GM10266 (cell line): ENCODE measurements around the gene ZNF865.
A peak's percentile ranks its signal among the peaks of the same experiment; 100 is the strongest.

ENCODE experiments used
- DNase-seq: peaks from one replicate; pipeline ENCODE4 v3.0.0; 2012; ENCODE audit errors: extremely low spot score
- TF ChIP-seq, protein P1 (sequence below): IDR thresholded peaks from 2 replicates; pipeline ENCODE4 v1.5.1; 2012; ENCODE audit warnings: mild to moderate bottlenecking, low read depth; ENCODE audit not compliant: control insufficient read depth, insufficient read depth; ENCODE audit errors: missing control alignments

The ZNF865 gene

DNA sequence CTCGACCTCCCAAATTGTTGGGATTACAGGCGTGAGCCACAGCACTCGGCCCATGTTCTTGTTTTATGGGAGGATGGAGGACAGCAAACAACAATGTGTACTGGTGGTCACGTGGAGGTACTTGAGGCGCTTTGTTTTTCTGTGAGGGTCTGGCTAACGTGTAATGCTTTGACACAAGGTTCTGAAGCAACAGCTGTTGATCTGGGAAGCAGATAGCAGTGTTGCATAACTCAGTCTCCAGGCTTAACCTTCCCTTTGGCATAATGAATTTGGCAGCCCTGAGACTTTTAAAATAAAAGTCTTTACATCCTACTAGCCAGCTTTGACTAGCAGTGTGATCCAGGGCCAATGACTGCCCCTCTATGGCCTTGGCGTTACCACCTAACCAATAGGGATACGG, 28.4 kb downstream of the ZNF865 start:
- TF ChIP-seq, protein P1, sequence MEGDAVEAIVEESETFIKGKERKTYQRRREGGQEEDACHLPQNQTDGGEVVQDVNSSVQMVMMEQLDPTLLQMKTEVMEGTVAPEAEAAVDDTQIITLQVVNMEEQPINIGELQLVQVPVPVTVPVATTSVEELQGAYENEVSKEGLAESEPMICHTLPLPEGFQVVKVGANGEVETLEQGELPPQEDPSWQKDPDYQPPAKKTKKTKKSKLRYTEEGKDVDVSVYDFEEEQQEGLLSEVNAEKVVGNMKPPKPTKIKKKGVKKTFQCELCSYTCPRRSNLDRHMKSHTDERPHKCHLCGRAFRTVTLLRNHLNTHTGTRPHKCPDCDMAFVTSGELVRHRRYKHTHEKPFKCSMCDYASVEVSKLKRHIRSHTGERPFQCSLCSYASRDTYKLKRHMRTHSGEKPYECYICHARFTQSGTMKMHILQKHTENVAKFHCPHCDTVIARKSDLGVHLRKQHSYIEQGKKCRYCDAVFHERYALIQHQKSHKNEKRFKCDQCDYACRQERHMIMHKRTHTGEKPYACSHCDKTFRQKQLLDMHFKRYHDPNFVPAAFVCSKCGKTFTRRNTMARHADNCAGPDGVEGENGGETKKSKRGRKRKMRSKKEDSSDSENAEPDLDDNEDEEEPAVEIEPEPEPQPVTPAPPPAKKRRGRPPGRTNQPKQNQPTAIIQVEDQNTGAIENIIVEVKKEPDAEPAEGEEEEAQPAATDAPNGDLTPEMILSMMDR: no peak
- DNase-seq: no peak

DNA sequence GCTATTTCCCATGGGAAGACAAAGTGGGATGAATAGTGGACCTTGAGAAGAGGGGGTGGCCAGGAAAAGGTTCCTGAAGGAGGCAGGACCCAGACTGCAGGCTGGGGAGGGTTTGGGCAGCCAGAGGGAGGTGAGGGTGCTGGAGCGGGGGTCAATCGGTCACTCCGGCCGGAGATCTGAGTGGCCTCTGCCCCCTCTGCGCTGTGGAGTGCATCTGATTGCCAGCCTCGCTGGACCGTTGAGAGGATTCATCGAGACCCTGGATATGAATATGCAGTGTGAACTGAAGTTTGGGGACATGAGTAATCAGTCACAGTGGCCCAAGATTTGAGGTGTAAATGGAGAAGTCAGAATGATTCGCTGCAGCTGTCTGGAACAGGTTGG, 29.9 kb downstream of the ZNF865 start:
- DNase-seq: peak; percentile 4
- TF ChIP-seq, protein P1: no peak

DNA sequence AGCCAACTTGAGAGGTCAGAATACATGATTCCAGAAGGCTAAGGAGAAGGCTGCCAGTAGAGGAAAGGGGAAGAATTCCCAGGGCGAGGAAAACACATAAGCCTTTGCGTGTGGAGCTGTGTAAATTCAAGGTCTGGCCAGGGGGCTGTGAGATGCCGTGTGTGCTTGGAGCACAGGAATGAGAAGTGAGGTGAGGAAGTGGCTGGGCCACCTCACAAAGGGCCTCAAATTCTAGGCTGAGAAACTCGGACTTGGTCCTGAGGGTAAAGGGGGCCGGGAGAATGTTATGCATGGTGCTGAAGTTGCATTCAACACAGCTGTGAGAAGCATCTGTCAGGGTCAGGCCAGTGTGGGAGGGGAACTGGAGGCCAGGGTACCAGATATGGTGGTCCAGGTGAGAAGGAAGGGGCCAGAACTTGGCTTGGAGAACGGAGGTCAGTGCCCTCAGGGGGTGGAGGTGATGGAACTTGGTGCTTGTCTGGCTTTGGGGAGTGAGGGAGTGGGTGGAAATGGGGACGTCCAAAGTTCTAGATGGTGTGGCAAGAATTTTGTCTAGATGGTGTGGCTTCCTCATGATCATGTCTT, 30.5 kb downstream of the ZNF865 start:
- no peak for DNase-seq
- TF ChIP-seq, protein P1: no peak

DNA sequence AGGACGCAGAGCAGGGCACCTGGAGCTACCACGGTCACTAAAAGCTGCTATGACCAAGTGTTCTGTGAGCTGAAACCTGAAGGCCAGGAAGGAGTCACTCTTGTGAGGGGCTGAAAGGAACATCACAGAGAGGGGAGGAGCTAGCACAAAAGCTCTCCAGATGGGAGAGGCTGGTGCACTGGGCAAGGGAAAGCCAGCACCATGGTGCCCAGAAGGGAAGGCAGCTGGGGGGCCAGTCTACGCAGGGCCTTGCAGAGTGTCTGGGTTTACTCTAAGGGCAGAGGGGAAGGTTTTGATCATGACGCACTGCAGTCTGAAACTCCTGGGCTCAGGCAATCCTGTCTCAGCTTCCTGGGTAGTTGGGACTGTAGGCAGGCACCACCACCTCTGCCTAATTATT, 31.3 kb downstream of the ZNF865 start:
- no peak for DNase-seq
- TF ChIP-seq, protein P1: no peak

DNA sequence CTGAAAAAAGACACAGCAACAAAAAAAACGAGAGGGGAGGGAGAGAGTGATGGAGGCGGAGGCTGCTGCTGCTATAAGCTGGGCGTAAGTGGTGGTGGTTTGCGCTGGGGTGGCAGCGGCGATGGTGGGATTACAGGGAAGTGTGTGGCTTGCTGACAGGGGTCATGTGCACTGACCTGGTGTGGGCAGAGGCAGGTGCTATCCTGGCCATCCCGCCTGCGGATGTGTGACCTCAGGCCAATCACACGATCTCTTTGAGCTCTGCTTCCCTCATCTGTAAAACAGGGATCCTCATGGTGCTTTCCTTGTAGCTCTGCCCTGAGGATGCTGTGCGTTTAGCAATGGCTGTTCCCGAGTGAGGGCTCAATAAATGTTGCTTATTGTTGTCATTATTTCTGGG, 32.1 kb downstream of the ZNF865 start:
- TF ChIP-seq, protein P1: no peak
- no peak for DNase-seq

DNA sequence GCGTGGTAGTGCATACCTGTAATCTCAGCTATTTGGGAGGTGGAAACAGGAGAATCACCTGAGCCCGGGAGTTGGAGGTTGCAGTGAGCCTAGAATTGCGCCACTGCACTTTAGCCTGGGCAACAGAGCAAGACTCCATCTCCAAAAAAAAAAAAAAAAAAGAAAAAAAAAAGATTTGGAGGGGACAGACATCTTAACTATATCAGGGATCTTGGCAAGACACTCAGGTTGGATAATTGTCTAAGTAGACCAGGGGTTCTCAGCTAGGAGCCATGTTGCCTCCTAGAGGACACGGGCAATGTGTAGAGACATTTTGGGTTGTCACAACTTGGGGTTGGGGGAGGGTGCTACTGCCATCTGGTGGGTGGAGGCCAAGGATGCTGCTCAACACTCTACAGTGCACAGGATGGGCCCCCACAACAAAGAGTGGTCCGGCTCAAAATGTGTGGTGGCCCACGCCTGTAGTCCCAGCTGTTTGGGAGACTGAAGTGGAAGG, 33.5 kb downstream of the ZNF865 start:
- no peak for DNase-seq
- TF ChIP-seq, protein P1: peak; percentile 55

DNA sequence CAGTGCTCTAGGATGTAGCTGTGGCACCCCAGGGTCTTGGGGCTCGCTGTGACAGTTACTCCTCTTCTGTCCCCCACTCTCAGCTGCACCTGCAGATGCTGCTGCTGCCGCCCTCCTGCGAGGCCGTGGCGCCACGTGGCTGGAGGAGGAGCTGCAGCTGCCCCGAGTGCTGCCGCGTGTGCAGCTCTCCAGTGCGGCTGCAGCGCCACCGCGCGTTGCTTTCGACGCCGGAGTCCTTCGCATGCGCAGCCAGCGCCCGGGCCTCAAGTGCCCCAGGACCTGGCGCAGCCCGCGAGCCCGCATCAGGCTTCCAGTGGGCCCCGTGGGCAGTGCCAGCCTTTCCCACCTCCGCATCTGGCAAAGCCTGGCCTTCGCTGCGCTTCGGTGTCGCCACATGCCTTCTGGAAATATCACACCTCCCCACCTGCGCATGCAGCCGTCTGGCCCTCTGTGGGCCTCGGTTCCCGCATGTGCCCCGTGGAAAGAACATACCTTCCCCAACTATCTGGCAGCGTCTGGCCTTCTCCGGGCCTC, 34.7 kb downstream of the ZNF865 start:
- TF ChIP-seq, protein P1: peak; percentile 58
- DNase-seq: peak; percentile 63
